Breast epithelium (tissue), 4 donors: ENCODE measurements around the gene ZNF423. TPM values are rescaled to one million over a fixed set of nuclear protein-coding genes. Genes with fewer than 3 reads are reported as not detected.

Source experiments
- DNase-seq, 2 donors: peaks; one replicate each; pipeline ENCODE4 v3.0.0-alpha.2; 2019; ENCODE audit warnings: low spot score in 2 of 2
- H3K27ac ChIP-seq, 2 donors: fragments of 200-600 bp; sonication (generic) in 1 of 2; one replicate each; pipeline ENCODE4 v1.5.1; 2016 to 2019; ENCODE audit warnings: mild to moderate bottlenecking in 1 of 2
- H3K27me3 ChIP-seq, 2 donors: fragments of 200-600 bp; sonication (generic) in 1 of 2; one replicate each; pipeline versions ENCODE4 v1.5.1 to v1.6.0; 2017 to 2019; ENCODE audit warnings: control low read depth in 1 of 2, mild to moderate bottlenecking in 1 of 2
- H3K36me3 ChIP-seq: fragments of 200-600 bp; one replicate; pipeline ENCODE4 v1.5.1; 2019
- H3K4me1 ChIP-seq, 2 donors: fragments of 200-600 bp; sonication (generic); one replicate each; pipeline ENCODE4 v1.5.1; 2016 to 2019; ENCODE audit warnings: control low read depth in 1 of 2
- H3K4me3 ChIP-seq, 3 donors: fragments of 200-600 bp; sonication (generic); 1 replicate in 2 of 3; 2 replicates in 1 of 3; pipeline ENCODE4 v1.5.1; 2016 to 2019; ENCODE audit warnings: mild to moderate bottlenecking in 3 of 3, moderate library complexity in 2 of 3
- H3K9me3 ChIP-seq, 2 donors: fragments of 200-600 bp; sonication (generic) in 1 of 2; one replicate each; pipeline ENCODE4 v1.5.1; 2016 to 2019; ENCODE audit warnings: control low read depth in 1 of 2
- POLR2A ChIP-seq: fragments of 450-650 bp; IDR thresholded peaks from one replicate; pipeline ENCODE4 v1.6.1; 2016; ENCODE audit warnings: antibody characterized with exemption, mild to moderate bottlenecking, moderate library complexity
- POLR2AphosphoS5 ChIP-seq, 3 donors: sonication (generic); formaldehyde crosslinking; IDR thresholded peaks; one replicate each; pipeline ENCODE4 v1.6.1; 2017; ENCODE audit warnings: antibody characterized with exemption in 3 of 3
- intact Hi-C: fragments of 100-400 bp; cut with DNase I; formaldehyde crosslinking; loops from one replicate; pipeline ENCODE4 v1.15.1; 2023; ENCODE audit warnings: low total_unique reads
- total RNA-seq, 3 donors: library from RNA; depleted of rRNA; stranded (reverse); fragments of >200 nt; gene quantifications; one replicate each; pipeline ENCODE4 v1.1.0, GENCODE V29; 2016
- TF ChIP-seq, protein P1 (sequence below), 3 donors: fragments of 450-650 bp; IDR thresholded peaks; one replicate each; pipeline ENCODE4 v1.5.1; 2016 to 2017; ENCODE audit warnings: antibody characterized with exemption in 3 of 3, mild to moderate bottlenecking in 3 of 3, moderate library complexity in 3 of 3

The ZNF423 gene
- total RNA-seq, 3 donors from 2014 or later = 4.7 to 8.0 (median 5.9) TPM

DNA sequence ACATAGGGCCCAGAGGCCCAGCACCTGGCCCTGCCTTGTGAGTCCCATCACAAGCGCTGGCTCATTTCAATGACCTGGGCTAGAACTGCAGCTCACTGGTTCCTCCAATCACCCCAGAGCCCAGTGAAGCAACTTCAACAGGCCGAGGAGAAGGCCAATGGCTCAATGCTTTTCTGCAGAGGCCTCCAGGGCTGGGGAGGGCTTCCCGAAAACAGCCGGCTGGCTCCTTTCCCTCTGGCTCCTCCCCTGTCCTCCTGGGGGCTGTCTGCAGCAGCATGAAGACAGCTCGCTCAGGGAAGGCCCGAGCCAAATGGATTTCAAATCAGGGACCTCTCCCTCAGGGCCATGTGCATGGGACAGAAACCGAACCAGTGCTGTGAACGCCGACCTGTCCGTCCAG is 121.6 kb downstream of the ZNF423 start:
- no peak overlapping the region for H3K4me3 ChIP-seq
- intact Hi-C loops = no loop called here
- H3K27me3 ChIP-seq = no peaks in the 10 kb centered on the region

DNA sequence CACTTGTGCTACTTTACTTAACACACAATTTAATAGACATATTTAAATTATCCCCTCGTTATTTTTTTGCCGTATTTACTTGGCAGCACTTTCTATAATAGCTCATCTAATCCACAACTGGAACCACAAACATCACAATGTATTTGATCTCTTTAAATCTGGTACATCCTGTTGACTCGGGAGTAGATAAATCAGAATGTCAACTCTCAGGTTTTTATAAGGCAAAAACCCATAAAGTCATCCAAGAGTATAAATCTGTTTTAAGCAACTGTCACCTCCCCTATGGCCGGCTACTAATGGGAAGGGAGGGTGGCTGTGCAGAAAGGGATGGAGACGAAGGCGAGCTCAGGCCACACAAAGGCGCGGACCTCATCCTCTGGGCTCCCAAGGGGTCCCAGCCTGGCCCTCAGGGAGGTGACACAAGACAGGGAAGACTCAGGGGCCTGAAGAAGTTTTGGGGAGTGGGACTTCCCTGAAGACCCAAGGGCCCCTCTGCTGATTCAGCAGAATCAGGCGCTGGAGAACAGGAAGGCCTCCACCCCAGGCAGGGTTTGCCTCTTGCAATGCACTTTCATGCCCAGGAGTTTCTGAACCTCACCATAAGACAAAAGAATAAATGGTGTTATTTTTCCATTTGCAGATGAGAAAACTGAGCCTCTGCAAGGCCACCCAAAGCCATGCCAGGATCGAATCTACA is 122.5 kb downstream of the ZNF423 start:
- Histone ChIP-seq H3K27me3 (no peaks in the 10 kb centered on the region), H3K4me3 (no peak overlapping the region), H3K36me3 (no peaks in the 10 kb centered on the region), H3K27ac (no peak overlapping the region), H3K9me3 (peaks cover 11 to 18% of the 10 kb centered on the region in 2 donors), H3K4me1 (no peaks in the 10 kb centered on the region)
- intact Hi-C loops = no loop called here
- TF ChIP-seq POLR2AphosphoS5 (IDR thresholded peaks at IDR 0.05) = no peak
- no peak for TF ChIP-seq POLR2A
- TF ChIP-seq, protein P1, sequence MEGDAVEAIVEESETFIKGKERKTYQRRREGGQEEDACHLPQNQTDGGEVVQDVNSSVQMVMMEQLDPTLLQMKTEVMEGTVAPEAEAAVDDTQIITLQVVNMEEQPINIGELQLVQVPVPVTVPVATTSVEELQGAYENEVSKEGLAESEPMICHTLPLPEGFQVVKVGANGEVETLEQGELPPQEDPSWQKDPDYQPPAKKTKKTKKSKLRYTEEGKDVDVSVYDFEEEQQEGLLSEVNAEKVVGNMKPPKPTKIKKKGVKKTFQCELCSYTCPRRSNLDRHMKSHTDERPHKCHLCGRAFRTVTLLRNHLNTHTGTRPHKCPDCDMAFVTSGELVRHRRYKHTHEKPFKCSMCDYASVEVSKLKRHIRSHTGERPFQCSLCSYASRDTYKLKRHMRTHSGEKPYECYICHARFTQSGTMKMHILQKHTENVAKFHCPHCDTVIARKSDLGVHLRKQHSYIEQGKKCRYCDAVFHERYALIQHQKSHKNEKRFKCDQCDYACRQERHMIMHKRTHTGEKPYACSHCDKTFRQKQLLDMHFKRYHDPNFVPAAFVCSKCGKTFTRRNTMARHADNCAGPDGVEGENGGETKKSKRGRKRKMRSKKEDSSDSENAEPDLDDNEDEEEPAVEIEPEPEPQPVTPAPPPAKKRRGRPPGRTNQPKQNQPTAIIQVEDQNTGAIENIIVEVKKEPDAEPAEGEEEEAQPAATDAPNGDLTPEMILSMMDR (IDR thresholded peaks at IDR 0.05) = no peak
- no peak for DNase-seq

More for the DNA sequence above, 121.6 kb downstream of the ZNF423 start:
- no peak for DNase-seq
- H3K9me3 ChIP-seq = peaks cover 8 to 18% of the 10 kb centered on the region in 2 donors
- no peak for TF ChIP-seq POLR2A
- no peak overlapping the region for H3K27ac ChIP-seq
- H3K36me3 ChIP-seq = no peaks in the 10 kb centered on the region
- H3K4me1 ChIP-seq = no peaks in the 10 kb centered on the region

DNA sequence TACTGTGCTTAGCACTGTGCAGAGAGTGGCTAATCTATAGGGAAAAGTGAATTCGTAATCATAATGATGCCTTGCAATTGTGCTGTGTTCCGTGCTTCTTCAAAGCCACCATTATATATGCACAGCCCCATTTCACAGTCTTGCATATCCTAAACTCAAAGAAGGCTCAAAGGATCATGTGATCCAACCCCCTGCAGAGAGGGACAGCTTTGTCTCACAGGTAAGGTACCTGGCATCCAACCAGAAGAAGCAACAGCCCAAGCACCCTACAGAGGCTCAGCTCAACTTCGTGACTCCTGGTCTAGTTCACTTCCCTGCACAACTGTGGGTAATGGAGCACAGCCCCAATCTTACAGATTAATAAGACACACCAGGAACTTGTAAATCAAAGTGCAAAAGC is 124.0 kb downstream of the ZNF423 start:
- Histone ChIP-seq H3K4me3 (no peak overlapping the region), H3K27ac (no peak overlapping the region), H3K27me3 (no peaks in the 10 kb centered on the region), H3K9me3 (peaks cover 11 to 18% of the 10 kb centered on the region in 2 donors), H3K4me1 (no peaks in the 10 kb centered on the region), H3K36me3 (no peaks in the 10 kb centered on the region)
- DNase-seq = no peak
- no peak for TF ChIP-seq POLR2AphosphoS5 (IDR thresholded peaks at IDR 0.05)
- intact Hi-C loops = no loop called here

DNA sequence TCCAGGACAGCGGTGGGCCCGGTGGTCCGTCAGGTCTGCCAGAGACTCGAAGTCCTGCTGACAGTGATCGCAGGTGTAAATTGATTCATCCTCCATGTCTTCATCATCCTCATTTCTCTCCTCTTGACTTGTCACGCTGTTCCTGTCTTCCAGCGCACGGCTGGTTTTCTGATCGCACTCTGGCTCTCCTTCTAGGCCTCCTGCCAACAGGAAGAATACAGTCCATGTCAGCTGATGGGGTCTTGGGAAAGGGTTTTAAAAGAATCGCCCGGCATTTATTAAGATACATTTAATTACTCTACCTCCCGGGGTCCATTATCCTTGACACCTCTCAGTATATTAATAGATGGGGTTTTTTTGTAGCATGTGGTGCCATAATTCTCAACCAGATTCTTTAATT is 125.1 kb downstream of the ZNF423 start:
- no peaks in the 10 kb centered on the region for H3K27me3 ChIP-seq
- no peaks in the 10 kb centered on the region for H3K36me3 ChIP-seq
- intact Hi-C loops = no loop called here
- DNase-seq = no peak
- H3K4me3 ChIP-seq = no peak overlapping the region
- no peaks in the 10 kb centered on the region for H3K4me1 ChIP-seq
- no peak overlapping the region for H3K27ac ChIP-seq
- H3K9me3 ChIP-seq = peaks cover 11 to 18% of the 10 kb centered on the region in 2 donors
- TF ChIP-seq, protein P1 (IDR thresholded peaks at IDR 0.05) = no peak
- TF ChIP-seq POLR2AphosphoS5 (IDR thresholded peaks at IDR 0.05) (no peak), POLR2A (no peak)

DNA sequence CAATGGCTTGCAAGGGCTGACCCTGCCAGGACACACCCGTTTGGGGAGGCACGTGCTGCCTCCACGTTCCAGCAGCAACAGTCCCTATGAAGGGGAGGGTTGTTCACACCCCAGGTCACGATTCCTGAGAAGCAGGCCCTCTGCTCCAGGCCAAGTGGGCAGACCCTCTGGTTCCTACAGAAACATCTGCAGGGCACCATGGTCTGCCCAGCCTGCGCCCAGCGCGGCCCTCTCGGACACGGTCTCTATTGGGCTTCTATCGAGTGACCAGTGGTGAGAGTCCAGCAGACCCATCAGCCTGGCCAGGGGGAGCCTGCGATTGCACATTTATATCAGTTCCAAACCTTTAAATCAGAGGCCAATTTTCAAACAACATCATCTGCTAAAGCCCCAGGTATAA is 128.3 kb downstream of the ZNF423 start:
- no peaks in the 10 kb centered on the region for H3K36me3 ChIP-seq
- no peak overlapping the region for H3K4me3 ChIP-seq
- H3K9me3 ChIP-seq = peaks cover 11 to 16% of the 10 kb centered on the region in 2 donors
- TF ChIP-seq POLR2A = no peak
- TF ChIP-seq POLR2AphosphoS5 (IDR thresholded peaks at IDR 0.05) = no peak
- DNase-seq = no peak
- no peaks in the 10 kb centered on the region for H3K27me3 ChIP-seq
- H3K4me1 ChIP-seq = no peaks in the 10 kb centered on the region
- H3K27ac ChIP-seq = no peak overlapping the region
- intact Hi-C loops = no loop called here

DNA sequence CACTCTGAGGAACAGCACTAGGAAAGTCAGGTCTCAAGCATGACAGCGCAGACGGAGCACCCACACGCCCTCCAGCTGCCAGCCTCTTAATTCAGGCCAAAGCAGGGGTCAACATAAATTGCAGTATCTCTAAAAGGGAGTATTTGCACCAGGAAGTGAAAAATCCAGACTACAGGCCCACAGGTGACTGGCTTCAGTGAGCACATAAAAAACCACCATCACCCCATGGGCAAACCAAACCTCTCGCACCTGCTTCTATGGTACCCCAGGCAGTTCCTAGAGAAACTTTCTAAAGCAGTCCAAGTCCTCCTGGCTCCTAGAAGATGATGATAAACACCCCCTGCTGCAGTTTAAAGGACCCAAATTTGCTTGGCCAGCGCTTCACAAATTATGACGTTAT is 129.8 kb downstream of the ZNF423 start:
- H3K9me3 ChIP-seq = peaks cover 7 to 11% of the 10 kb centered on the region in 2 donors
- no peak overlapping the region for H3K4me3 ChIP-seq
- DNase-seq = no peak
- no peak overlapping the region for H3K27ac ChIP-seq
- TF ChIP-seq, protein P1 (IDR thresholded peaks at IDR 0.05) = no peak
- no peak for TF ChIP-seq POLR2A
- TF ChIP-seq POLR2AphosphoS5 (IDR thresholded peaks at IDR 0.05) = no peak
- H3K4me1 ChIP-seq = no peaks in the 10 kb centered on the region
- H3K36me3 ChIP-seq = no peaks in the 10 kb centered on the region
- intact Hi-C loops = no loop called here
- no peaks in the 10 kb centered on the region for H3K27me3 ChIP-seq
